ENCODE data around the gene SYNM.
A peak's percentile ranks its signal among the peaks of the same experiment; 100 is the strongest.

Gene SYNM

GRCh38 chr15:99167201-99167600, 62.3 kb downstream of the SYNM start:
- no peak for DNase-seq (ENCODE audit: low spot score)

- no peak for DNase-seq (ENCODE audit: low spot score)
These were observed 62.8 kb downstream of the SYNM start for GRCh38 chr15:99167640-99168039.

- no peak for DNase-seq (ENCODE audit: low spot score)
These were observed 64.0 kb downstream of the SYNM start for GRCh38 chr15:99168601-99169580.

DNA sequence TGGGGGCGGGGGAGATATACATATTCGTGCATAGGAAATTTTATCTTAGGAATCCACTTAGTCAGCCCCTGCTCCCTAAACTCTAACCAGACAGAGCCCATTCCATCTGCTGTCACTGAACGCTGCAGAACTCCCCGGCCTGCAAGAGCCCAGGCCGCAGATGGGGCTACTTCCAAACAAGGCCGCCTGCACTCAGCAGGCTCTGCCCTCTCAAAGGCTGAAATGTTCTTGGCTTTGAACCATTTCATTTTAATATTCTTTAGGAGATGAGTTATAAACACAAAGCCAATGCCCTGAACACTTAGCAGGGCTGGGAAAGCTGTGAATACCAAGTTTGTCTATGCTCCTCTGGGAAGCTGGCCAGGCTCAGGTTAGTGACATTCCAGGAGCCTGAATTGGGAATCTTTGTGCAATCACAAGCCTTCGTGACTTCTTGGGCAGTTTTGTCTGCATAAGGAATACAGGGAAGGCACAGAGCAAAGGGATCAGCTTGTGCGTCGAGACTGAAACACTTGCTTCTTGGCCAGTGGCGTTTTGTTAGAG, 65.0 kb downstream of the SYNM start:
- DNase-seq (ENCODE audit: low spot score) = no peak

- no peak for DNase-seq (ENCODE audit: low spot score)
These were observed 65.7 kb downstream of the SYNM start for GRCh38 chr15:99170476-99171065.

DNA sequence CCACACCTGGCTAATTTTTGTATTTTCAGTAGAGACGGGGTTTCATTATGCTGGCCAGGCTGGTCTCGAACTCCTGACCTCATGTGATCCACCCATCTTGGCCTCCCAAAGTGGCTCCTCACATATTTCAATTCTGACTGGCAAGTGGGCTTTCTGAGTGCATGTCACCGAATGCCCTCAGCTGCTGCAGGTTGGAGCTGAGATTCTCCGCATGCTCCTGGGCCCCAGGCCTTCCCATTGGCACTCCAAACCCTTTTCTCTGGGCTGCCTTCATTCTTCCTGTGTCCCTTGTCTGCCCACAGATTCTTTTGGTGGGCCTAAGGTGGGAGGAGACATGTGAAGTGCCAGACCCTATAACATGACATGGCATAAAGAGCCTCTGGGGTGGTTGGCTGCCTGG, 67.3 kb downstream of the SYNM start:
- no peak for DNase-seq (ENCODE audit: low spot score)

- DNase-seq (ENCODE audit: low spot score) = no peak
These were observed 68.1 kb downstream of the SYNM start for GRCh38 chr15:99172989-99173388.

DNA sequence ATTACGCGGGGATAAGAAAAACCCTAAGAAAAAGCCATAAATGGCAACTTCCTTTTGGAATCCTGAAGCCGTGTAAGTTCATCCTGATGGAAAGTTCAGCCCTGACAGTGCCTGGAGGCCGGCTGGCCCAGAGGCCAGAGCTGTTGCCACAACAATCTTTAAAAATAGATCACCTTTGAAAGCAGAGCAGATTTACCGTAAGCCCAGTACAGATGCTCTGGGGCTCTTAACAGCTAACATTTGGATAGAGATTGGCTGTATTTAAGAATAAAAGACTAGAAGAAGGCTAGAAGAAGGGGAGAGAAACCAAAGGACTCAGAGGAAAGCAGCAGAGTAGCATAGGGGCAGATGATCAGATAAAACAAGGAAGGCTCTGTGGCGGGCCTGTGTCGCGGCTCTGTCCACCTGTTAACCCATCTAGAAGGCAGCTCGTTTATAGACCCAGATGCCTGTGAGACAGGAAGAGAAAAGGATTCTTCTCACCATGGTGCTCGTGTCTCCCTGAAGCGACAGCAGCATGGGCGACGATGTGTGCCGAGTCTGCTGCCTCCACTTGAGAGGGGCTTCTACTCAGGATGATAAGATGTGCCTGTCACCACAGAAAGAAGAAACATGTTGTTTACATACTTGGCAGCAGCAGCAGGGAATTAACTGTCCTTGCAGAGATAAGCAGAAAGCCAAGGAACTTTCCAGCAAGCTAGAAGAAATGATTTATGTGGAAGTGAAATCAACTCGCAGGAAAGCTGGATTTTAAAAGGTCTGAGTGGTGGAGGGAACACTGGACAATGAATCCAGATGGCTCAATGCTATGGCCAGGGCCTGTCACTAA, 69.9 kb downstream of the SYNM start:
- DNase-seq (ENCODE audit: low spot score) = no peak

DNA sequence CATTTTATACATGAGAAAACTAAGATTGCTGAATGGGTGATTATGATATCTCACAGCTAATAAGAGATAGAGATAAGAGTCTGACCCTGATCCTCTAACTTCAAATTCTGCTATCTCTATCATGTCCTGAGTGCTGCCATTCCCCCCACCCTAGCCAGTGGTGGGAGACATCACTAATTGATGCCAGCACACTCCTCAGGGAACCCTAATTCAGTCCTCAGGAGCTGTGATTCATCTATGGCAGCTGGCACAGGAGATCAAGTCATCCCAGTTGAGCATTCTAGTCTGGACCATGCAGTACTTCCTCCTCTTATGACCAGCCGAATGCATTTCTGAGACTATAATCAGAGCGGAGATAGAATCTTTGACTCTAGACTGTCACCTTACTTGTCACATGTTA, 71.9 kb downstream of the SYNM start:
- no peak for DNase-seq (ENCODE audit: low spot score)

DNA sequence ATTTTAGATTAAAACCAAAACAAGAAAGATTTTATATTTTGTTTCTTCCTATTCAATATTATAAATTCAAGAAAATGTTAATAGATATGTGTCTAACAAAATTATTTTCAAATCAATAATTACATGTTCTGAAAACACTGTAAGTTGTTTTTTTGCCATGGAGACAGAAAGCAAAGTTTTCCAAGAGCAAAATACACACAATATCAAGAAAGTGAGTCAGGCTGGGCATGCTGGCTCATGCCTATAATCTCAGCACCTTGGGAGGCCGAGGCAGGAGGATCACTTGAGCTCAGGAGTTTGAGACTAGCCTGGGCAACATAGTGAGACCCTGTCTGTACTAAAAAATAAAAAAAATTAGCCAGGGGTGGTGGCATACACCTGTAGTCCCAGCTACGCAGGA, 72.8 kb downstream of the SYNM start:
- DNase-seq (ENCODE audit: low spot score) = no peak

- DNase-seq (ENCODE audit: low spot score) = peak; percentile 12
These were observed 75.4 kb downstream of the SYNM start for GRCh38 chr15:99180086-99180963.

DNA sequence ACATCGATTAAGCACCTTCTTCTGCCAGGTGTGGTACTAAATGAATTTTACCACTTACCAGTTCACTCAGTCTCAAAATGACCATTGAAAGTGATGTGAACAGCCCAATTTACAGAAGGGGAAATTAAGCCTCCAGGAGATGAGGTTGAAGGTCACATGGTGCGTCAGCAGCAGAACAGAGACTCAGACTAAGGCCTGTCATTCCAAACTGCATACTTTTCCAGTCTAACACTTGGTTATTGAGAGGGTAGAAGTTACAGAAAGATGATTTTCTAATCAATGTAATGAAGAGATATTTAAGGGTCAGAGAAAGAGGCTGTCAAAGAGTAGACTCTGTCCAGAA, 76.1 kb downstream of the SYNM start:
- DNase-seq (ENCODE audit: low spot score) = no peak

DNA sequence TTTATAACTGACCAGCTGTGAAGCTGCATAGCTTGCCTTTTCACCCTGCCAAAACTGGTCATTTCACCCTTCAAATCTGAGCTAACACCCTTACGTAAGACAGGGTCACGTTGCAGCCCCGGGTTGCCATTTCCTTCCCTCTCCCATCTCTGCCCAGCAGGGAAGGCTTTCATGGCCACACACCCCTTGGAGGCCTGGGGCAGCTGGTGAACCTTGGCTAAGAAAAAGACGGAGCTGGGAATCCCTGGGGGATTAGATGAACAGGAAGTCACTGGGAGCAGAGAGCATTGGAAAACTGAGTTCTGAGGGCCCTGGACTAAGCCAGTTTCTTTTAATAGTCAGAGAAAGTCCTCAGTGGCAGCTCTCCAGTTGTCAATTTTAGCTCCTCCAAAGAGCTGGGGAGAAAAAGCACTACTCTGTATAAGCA, 76.7 kb downstream of the SYNM start:
- peak; percentile 8 for DNase-seq (ENCODE audit: low spot score)

GRCh38 chr15:99182791-99183190, 77.9 kb downstream of the SYNM start:
- no peak for DNase-seq (ENCODE audit: low spot score)

Data from HuH-7 (cell line).